ENCODE data around the gene HPN. TPM values are rescaled to one million over a fixed set of nuclear protein-coding genes. Genes with fewer than 3 reads are reported as not detected.

HPN gene
- total RNA-seq, 1 donor from 2014 or later: 36.4 TPM

DNA sequence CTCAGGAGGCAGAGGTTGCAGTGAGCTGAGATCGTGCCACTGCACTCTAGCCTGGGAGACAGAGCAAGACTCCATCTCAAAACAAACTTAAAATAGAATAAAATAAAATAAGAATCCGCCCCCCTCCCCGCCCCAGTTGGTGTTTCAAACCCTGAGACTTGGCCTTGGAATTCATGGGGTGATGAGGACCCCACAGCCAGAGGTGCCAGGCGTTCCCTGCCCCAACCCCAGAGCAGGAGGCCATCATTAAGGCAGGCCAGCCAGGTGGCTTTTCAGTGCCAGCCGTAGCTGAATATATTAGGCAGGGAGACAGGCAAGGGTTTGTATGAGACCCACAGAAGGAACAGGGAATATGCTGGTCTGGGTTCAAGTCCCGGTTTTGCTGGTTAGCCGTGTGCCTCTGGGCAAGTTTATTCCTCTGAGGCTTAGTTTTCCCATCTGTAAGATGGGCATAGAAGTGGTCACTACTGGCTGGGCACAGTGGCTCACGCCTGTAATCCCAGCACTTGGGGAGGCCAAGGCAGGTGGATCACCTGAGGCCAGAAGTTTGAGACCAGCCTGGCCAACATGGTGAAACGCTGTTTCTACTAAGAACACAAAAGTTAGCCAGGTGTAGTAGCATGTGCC lies 12.3 kb downstream of the HPN start:
- intact Hi-C loops (cut with DNase I): no loop called here
- H3K27ac ChIP-seq: no peak overlapping the region
- ATAC-seq: no peak
- H3K9me3 ChIP-seq: no peaks in the 10 kb centered on the region
- H3K36me3 ChIP-seq: no peaks in the 10 kb centered on the region
- TF ChIP-seq, protein P1, sequence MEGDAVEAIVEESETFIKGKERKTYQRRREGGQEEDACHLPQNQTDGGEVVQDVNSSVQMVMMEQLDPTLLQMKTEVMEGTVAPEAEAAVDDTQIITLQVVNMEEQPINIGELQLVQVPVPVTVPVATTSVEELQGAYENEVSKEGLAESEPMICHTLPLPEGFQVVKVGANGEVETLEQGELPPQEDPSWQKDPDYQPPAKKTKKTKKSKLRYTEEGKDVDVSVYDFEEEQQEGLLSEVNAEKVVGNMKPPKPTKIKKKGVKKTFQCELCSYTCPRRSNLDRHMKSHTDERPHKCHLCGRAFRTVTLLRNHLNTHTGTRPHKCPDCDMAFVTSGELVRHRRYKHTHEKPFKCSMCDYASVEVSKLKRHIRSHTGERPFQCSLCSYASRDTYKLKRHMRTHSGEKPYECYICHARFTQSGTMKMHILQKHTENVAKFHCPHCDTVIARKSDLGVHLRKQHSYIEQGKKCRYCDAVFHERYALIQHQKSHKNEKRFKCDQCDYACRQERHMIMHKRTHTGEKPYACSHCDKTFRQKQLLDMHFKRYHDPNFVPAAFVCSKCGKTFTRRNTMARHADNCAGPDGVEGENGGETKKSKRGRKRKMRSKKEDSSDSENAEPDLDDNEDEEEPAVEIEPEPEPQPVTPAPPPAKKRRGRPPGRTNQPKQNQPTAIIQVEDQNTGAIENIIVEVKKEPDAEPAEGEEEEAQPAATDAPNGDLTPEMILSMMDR (IDR thresholded peaks at IDR 0.05): no peak
- H3K4me3 ChIP-seq: no peak overlapping the region
- no peaks in the 10 kb centered on the region for H3K4me1 ChIP-seq
- no peaks in the 10 kb centered on the region for H3K27me3 ChIP-seq
- DNase-seq: no peak

DNA sequence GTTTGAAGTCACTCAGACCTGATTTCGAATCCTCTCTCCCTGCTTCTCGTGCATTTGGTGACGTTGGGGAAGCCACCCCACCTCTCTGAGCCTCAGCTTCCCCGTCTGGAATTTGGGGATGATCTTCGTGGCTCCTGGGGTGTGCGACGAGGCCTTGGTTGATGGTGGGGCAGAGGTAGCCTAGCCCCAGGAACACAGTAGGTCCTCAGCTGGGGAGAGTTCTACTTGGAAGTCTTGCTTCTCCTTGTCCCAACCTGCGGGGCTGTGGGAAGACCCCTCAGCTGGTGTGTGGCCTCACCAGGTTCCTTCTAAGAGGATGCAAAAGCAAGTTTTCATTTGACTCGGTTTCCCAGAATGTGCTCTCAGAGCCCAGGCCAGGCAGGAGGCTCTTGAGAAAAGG lies 13.1 kb downstream of the HPN start:
- Histone ChIP-seq H3K27ac (no peak overlapping the region), H3K9me3 (no peaks in the 10 kb centered on the region), H3K4me1 (no peaks in the 10 kb centered on the region), H3K4me3 (no peak overlapping the region), H3K27me3 (no peaks in the 10 kb centered on the region), H3K36me3 (no peaks in the 10 kb centered on the region)
- DNase-seq (no peak), ATAC-seq (no peak)
- intact Hi-C loops (cut with DNase I): no loop called here
- TF ChIP-seq, protein P1 (IDR thresholded peaks at IDR 0.05): no peak

DNA sequence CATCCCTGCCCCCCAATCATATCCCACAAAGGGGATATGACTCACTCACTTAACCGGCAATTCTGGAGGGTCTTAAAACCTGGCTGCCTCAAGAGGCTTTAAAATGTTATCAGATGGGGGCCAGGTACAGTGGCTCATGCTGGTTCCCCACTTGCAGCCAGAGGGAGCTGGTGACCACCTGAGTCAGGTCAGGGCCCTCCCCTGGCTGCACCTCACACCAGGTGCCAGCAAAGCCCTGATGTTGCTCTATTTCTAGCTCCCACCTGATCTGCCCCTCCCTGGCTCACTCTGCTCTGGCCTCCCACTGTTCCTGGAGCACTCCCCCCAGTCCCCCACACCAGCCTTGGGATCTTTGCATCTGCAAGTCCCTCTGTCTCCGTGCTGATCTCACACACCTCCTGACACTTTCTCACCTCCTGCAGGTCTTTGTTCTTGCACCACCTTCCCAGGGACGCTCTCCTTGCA lies 14.2 kb downstream of the HPN start:
- H3K36me3 ChIP-seq: no peaks in the 10 kb centered on the region
- H3K9me3 ChIP-seq: no peaks in the 10 kb centered on the region
- H3K27ac ChIP-seq: no peak overlapping the region
- H3K27me3 ChIP-seq: no peaks in the 10 kb centered on the region
- DNase-seq: no peak
- H3K4me1 ChIP-seq: no peaks in the 10 kb centered on the region
- TF ChIP-seq, protein P1 (IDR thresholded peaks at IDR 0.05): peak; percentile 7
- intact Hi-C loops (cut with DNase I): no loop called here
- no peak overlapping the region for H3K4me3 ChIP-seq
- no peak for ATAC-seq

DNA sequence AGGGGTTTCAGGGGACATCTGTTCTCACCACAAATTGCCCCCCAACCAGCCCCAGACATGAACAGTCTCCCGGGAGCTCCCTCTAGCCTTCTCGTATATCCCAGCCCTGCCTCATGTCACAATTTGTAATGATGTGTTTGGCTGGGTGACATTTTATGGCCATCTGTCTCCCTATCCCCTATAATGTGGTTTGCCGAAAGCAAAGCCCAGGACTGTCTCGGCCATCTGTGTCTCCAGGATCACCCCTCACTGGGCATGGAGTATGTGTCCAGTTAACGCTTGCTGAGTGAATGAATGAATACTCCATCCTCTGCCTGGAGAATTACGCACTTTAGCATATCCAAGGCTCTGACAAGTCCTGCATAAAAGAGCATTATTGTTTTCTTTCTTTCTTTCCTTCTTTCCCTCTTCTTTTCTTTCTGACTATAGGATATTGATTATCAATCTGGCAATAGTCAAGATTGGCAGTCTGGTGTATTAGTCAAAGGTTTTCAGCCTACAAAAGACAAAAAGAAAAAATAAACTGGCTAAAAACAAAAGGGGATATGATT lies 15.1 kb downstream of the HPN start:
- H3K9me3 ChIP-seq: no peaks in the 10 kb centered on the region
- H3K4me1 ChIP-seq: no peaks in the 10 kb centered on the region
- H3K36me3 ChIP-seq: no peaks in the 10 kb centered on the region
- DNase-seq: no peak
- intact Hi-C loops (cut with DNase I): no loop called here
- ATAC-seq: no peak
- H3K27me3 ChIP-seq: no peaks in the 10 kb centered on the region
- no peak overlapping the region for H3K4me3 ChIP-seq
- TF ChIP-seq, protein P1 (IDR thresholded peaks at IDR 0.05): no peak
- no peak overlapping the region for H3K27ac ChIP-seq

DNA sequence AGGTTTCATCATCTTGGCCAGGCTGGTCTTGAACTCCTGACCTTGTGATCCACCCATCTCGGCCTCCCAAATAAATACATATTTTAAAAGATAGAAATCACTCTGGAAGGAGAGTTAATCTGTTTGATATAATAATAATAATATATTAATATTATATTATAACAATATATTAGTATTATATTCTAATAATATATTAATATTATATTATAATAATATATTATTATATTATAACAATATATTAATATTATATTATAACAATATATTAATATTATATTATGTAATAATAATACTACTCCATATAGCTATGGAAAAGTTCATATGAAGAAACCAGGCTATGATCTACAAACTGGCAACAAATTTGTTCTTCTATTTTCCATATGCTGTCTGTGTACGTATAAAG lies 16.8 kb downstream of the HPN start:
- ATAC-seq (no peak), DNase-seq (no peak)
- H3K9me3 ChIP-seq: no peaks in the 10 kb centered on the region
- no peaks in the 10 kb centered on the region for H3K36me3 ChIP-seq
- no peak overlapping the region for H3K4me3 ChIP-seq
- TF ChIP-seq, protein P1 (IDR thresholded peaks at IDR 0.05): no peak
- intact Hi-C loops (cut with DNase I): no loop called here
- no peaks in the 10 kb centered on the region for H3K4me1 ChIP-seq
- H3K27ac ChIP-seq: no peak overlapping the region
- H3K27me3 ChIP-seq: no peaks in the 10 kb centered on the region
